ENCODE measurements around the gene LANCL3. TPM values are rescaled to one million over a fixed set of nuclear protein-coding genes. Genes with fewer than 3 reads are reported as not detected.

Gene LANCL3
- total RNA-seq, 1 experiment from 2014 or later = 0.03 TPM

- intact Hi-C loops (cut with micrococcal nuclease; ENCODE audit: unreplicated experiment) (no loop called here), in situ Hi-C loops (cut with HindIII; ENCODE audit: low pct_unique_long_range_greater_than_20kb, low sequenced_read_pairs) (no loop called here)
- no peak overlapping the region for H3K27ac ChIP-seq (ENCODE audit: low read length)
- H3K36me3 ChIP-seq (ENCODE audit: control insufficient read depth, insufficient read depth, low read length) = no peaks in the 10 kb centered on the region
- TF ChIP-seq TCF7L2 (IDR thresholded peaks at IDR 0.05; ENCODE audit: low read depth, low read length) = no peak
- no peak for TF ChIP-seq POLR2AphosphoS5 (IDR thresholded peaks at IDR 0.05; ENCODE audit: low read depth, low read length)
- TF ChIP-seq, protein P1, sequence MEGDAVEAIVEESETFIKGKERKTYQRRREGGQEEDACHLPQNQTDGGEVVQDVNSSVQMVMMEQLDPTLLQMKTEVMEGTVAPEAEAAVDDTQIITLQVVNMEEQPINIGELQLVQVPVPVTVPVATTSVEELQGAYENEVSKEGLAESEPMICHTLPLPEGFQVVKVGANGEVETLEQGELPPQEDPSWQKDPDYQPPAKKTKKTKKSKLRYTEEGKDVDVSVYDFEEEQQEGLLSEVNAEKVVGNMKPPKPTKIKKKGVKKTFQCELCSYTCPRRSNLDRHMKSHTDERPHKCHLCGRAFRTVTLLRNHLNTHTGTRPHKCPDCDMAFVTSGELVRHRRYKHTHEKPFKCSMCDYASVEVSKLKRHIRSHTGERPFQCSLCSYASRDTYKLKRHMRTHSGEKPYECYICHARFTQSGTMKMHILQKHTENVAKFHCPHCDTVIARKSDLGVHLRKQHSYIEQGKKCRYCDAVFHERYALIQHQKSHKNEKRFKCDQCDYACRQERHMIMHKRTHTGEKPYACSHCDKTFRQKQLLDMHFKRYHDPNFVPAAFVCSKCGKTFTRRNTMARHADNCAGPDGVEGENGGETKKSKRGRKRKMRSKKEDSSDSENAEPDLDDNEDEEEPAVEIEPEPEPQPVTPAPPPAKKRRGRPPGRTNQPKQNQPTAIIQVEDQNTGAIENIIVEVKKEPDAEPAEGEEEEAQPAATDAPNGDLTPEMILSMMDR (IDR thresholded peaks at IDR 0.05) = no peak
- no peak for TF ChIP-seq SIN3A (IDR thresholded peaks at IDR 0.05; ENCODE audit: borderline replicate concordance, insufficient read depth, low read depth, low read length)
- TF ChIP-seq REST (IDR thresholded peaks at IDR 0.05; ENCODE audit: insufficient read depth in 1 of 2, low read depth in 2 of 2, low read length in 1 of 2) = no peak
- POLR2A ChIA-PET = no interaction called here
- H3K27me3 ChIP-seq (ENCODE audit: control insufficient read depth, insufficient read depth, low read length) = no peaks in the 10 kb centered on the region
- no TSS peak for BruUV-seq (replicated peaks)
- no peaks in the 10 kb centered on the region for H3K9me3 ChIP-seq (ENCODE audit: control insufficient read depth, insufficient read depth, low read depth, low read length)
- ATAC-seq (no peak), DNase-seq (ENCODE audit: low read depth, low spot score) (no peak)
- H3K4me1 ChIP-seq (ENCODE audit: control insufficient read depth, insufficient read depth, low read length) = no peaks in the 10 kb centered on the region
- no peak overlapping the region for H3K4me3 ChIP-seq (ENCODE audit: low read depth in 2 of 2, low read length in 2 of 2)
- CTCF ChIA-PET = no interaction called here
These were observed 32.5 kb downstream of the LANCL3 start for GRCh38 chrX:37603938-37604409.

DNA sequence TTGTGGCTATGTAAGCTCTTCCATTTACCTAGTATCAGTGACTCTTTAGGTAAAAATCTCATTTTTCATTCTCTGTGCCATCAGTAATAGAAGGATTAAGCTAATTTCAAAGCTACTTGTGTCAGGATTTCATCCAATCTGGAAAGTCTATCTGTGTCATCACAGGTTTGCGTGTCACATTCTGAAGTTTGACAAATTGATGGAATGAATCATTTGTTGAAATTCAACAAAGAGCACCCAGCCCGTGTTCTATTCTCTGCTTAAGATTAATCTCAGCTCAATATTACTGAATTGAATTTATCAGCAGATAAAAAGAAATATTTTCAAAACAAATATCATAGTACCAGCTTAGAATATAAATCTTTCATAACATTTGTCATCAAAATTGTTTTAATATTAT is 35.8 kb downstream of the LANCL3 start:
- Histone ChIP-seq H3K27ac (ENCODE audit: low read length) (no peak overlapping the region), H3K4me1 (ENCODE audit: control insufficient read depth, insufficient read depth, low read length) (no peaks in the 10 kb centered on the region), H3K36me3 (ENCODE audit: control insufficient read depth, insufficient read depth, low read length) (no peaks in the 10 kb centered on the region), H3K9me3 (ENCODE audit: control insufficient read depth, insufficient read depth, low read depth, low read length) (no peaks in the 10 kb centered on the region), H3K4me3 (ENCODE audit: low read depth in 2 of 2, low read length in 2 of 2) (no peak overlapping the region), H3K27me3 (ENCODE audit: control insufficient read depth, insufficient read depth, low read length) (no peaks in the 10 kb centered on the region)
- POLR2A ChIA-PET = no interaction called here
- no TSS peak for BruUV-seq (replicated peaks)
- CTCF ChIA-PET = interaction anchor here (0.6 kb wide), 1 partner anchor 98 kb away, joined by 5 read pairs; no protein-coding TSS in a partner anchor
- intact Hi-C loops (cut with micrococcal nuclease; ENCODE audit: unreplicated experiment) (no loop called here), in situ Hi-C loops (cut with HindIII; ENCODE audit: low pct_unique_long_range_greater_than_20kb, low sequenced_read_pairs) (no loop called here)
- ATAC-seq (no peak), DNase-seq (ENCODE audit: low read depth, low spot score) (no peak)
- TF ChIP-seq SIN3A (IDR thresholded peaks at IDR 0.05; ENCODE audit: borderline replicate concordance, insufficient read depth, low read depth, low read length) (no peak), POLR2AphosphoS5 (IDR thresholded peaks at IDR 0.05; ENCODE audit: low read depth, low read length) (no peak), REST (IDR thresholded peaks at IDR 0.05; ENCODE audit: insufficient read depth in 1 of 2, low read depth in 2 of 2, low read length in 1 of 2) (no peak), TCF7L2 (IDR thresholded peaks at IDR 0.05; ENCODE audit: low read depth, low read length) (no peak)
- TF ChIP-seq, protein P1 (IDR thresholded peaks at IDR 0.05) = no peak

Measured in Panc1 (cell line).